GM19438 (cell line): ENCODE measurements around the gene MRPL48.
"Not testable (repeated sequence)": the region's sequence is repeated elsewhere in the genome, so short reads cannot be mapped to it uniquely, and the experiment has no call there.

Source experiments
- ATAC-seq: cut with Tn5 transposase; IDR thresholded peaks from one replicate; pipeline ENCODE4 v1.9.1; 2021; ENCODE audit warnings: low read depth; ENCODE audit not compliant: unreplicated experiment

The MRPL48 gene

GRCh38 chr11:73787643-73788558, at the start of gene MRPL48:
MRPL48 (plus strand) TSS chr11:73787874; CDS start chr11:73787972, 98 bp downstream.
- ATAC-seq: peak; percentile 92

GRCh38 chr11:73743045-73743444, 44.6 kb upstream of the MRPL48 start:
- ATAC-seq: no peak

- ATAC-seq: no peak
Measured at GRCh38 chr11:73746701-73747100, 41.0 kb upstream of the MRPL48 start.

- no peak for ATAC-seq
Measured at GRCh38 chr11:73747762-73748161, 39.9 kb upstream of the MRPL48 start.

GRCh38 chr11:73748300-73748699, 39.4 kb upstream of the MRPL48 start:
- ATAC-seq: no peak

- no peak for ATAC-seq
Measured at GRCh38 chr11:73749118-73749517, 38.6 kb upstream of the MRPL48 start.

- no peak for ATAC-seq
Measured at GRCh38 chr11:73750228-73750627, 37.4 kb upstream of the MRPL48 start.

- not testable (repeated sequence) for ATAC-seq
Measured at GRCh38 chr11:73750862-73751261, 36.8 kb upstream of the MRPL48 start.

- ATAC-seq: no peak
Measured at GRCh38 chr11:73752216-73752867, 35.3 kb upstream of the MRPL48 start.

- no peak for ATAC-seq
Measured at GRCh38 chr11:73752903-73753302, 34.8 kb upstream of the MRPL48 start.

- no peak for ATAC-seq
Measured at GRCh38 chr11:73753938-73754337, 33.7 kb upstream of the MRPL48 start.

- ATAC-seq: no peak
Measured at GRCh38 chr11:73755670-73756069, 32.0 kb upstream of the MRPL48 start.

- no peak for ATAC-seq
Measured at GRCh38 chr11:73757598-73757997, 30.1 kb upstream of the MRPL48 start.

- no peak for ATAC-seq
Measured at GRCh38 chr11:73758451-73758850, 29.2 kb upstream of the MRPL48 start.

- ATAC-seq: no peak
Measured at GRCh38 chr11:73759610-73760134, 28.0 kb upstream of the MRPL48 start.

- peak; percentile 9 for ATAC-seq
Measured at GRCh38 chr11:73760135-73760678, 27.5 kb upstream of the MRPL48 start.

- ATAC-seq: peak; percentile 88
Measured at GRCh38 chr11:73760679-73761402, 26.8 kb upstream of the MRPL48 start, which contains the start of gene RAB6A. RAB6A (minus strand) TSS chr11:73761074; CDS start chr11:73760635, 439 bp downstream.

- peak; percentile 5 for ATAC-seq
Measured at GRCh38 chr11:73761403-73761945, 26.2 kb upstream of the MRPL48 start.

GRCh38 chr11:73762732-73763131, 24.9 kb upstream of the MRPL48 start:
- no peak for ATAC-seq

- no peak for ATAC-seq
Measured at GRCh38 chr11:73766763-73767162, 20.9 kb upstream of the MRPL48 start.
